Activated naive CD8-positive, alpha-beta T cell treated with anti-CD3 and anti-CD28 coated beads for 36 hours (primary cell): Measurements from ENCODE around the gene P2RY14. TPM values are rescaled to one million over a fixed set of nuclear protein-coding genes. Genes with fewer than 3 reads are reported as not detected.
A peak's percentile ranks its signal among the peaks of the same experiment; 100 is the strongest.
"Not testable (repeated sequence)": the region's sequence is repeated elsewhere in the genome, so short reads cannot be mapped to it uniquely, and the experiment has no call there.

ENCODE experiments used
- DNase-seq: peaks from one replicate; pipeline ENCODE4 v3.0.0; 2021
- H3K27ac Mint-ChIP-seq: one replicate; pipeline ENCODE4 v1.8.0; 2022; ENCODE audit warnings: mild to moderate bottlenecking, moderate library complexity, mixed read lengths
- H3K27me3 Mint-ChIP-seq: one replicate; pipeline ENCODE4 v1.8.0; 2022; ENCODE audit warnings: mild to moderate bottlenecking, mixed read lengths
- H3K36me3 Mint-ChIP-seq: one replicate; pipeline ENCODE4 v1.8.0; 2021; ENCODE audit warnings: mild to moderate bottlenecking, mixed read lengths
- H3K4me1 Mint-ChIP-seq: one replicate; pipeline ENCODE4 v1.8.0; 2021; ENCODE audit warnings: mixed read lengths
- H3K4me3 Mint-ChIP-seq: one replicate; pipeline ENCODE4 v1.8.0; 2022; ENCODE audit warnings: mild to moderate bottlenecking, moderate library complexity, mixed read lengths
- H3K9me3 Mint-ChIP-seq: one replicate; pipeline ENCODE4 v1.8.0; 2022; ENCODE audit warnings: mixed read lengths
- total RNA-seq, 2 experiments: library from RNA; stranded (reverse); gene quantifications; one replicate each; pipeline ENCODE4 v1.2.3, GENCODE V29; 2021

Gene P2RY14
- total RNA-seq, 2 experiments from 2014 or later, result 1.5 to 2.5 TPM

- no peak overlapping the region for H3K27ac Mint-ChIP-seq
- no peaks in the 10 kb centered on the region for H3K36me3 Mint-ChIP-seq
- H3K27me3 Mint-ChIP-seq, result peaks cover 4% of the 10 kb centered on the region
- DNase-seq, result no peak
- H3K4me3 Mint-ChIP-seq, result no peak overlapping the region
- no peaks in the 10 kb centered on the region for H3K4me1 Mint-ChIP-seq
- no peaks in the 10 kb centered on the region for H3K9me3 Mint-ChIP-seq
These were observed 21.6 kb downstream of the P2RY14 start for GRCh38 chr3:151256749-151257148.

GRCh38 chr3:151248772-151249337 lies 29.5 kb downstream of the P2RY14 start:
- Mint-ChIP-seq H3K4me3 (no peak overlapping the region), H3K9me3 (no peaks in the 10 kb centered on the region), H3K27me3 (no peaks in the 10 kb centered on the region), H3K27ac (no peak overlapping the region), H3K4me1 (peaks cover 2% of the 10 kb centered on the region), H3K36me3 (peaks cover 5% of the 10 kb centered on the region)
- no peak for DNase-seq

DNA sequence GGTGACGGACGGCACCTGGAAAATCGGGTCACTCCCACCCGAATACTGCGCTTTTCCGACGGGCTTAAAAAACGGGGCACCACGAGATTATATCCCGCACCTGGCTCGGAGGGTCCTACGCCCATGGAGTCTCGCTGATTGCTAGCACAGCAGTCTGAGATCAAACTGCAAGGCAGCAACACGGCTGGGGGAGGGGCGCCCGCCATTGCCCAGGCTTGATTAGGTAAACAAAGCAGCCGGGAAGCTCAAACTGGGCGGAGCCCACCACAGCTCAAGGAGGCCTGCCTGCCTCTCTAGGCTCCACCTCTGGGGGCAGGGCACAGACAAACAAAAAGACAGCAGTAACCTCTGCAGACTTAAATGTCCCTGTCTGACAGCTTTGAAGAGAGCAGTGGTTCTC lies 36.3 kb downstream of the P2RY14 start:
- not testable (repeated sequence) for H3K4me1 Mint-ChIP-seq, H3K27ac Mint-ChIP-seq, H3K36me3 Mint-ChIP-seq, H3K27me3 Mint-ChIP-seq, H3K9me3 Mint-ChIP-seq, DNase-seq, H3K4me3 Mint-ChIP-seq

DNA sequence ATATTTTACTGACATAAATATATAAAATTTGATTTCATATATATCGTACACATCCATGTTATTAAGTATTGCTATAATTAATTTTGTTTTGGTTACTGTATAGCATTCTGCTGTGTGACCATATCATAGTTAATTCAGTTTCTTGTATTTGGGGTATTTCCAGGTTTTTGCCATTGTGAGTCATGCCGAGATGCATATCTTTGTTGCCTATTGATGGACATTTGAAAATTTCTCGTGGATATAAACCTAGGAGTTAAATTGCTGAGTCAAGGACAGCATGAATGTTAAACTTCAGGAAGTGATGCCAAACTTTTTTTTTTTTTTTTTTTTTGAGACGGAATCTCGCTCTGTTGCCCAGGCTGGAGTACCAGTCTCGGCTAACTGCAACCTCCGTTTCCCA lies 41.6 kb downstream of the P2RY14 start:
- Mint-ChIP-seq H3K9me3 (no peaks in the 10 kb centered on the region), H3K4me1 (no peaks in the 10 kb centered on the region), H3K27ac (no peak overlapping the region), H3K27me3 (no peaks in the 10 kb centered on the region), H3K4me3 (no peak overlapping the region), H3K36me3 (peaks cover 3% of the 10 kb centered on the region)
- DNase-seq, result no peak

DNA sequence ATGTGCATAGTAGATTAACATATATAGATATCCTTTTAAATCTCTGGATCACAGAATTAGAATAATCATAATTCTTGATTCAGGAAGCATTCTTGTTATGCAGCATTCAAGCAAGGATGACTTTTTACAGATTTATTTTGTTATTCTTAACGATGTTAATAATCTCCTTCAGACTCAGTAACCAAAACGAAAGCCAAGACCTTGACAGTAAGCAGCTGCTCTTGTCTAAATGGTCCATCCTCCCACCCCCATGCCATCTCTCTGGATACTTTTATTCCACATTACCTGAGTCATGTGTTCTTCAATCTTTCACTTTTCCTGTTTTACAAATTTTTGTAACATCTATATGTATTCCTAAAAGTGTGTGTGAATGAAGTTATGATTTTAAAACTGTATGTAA lies 42.0 kb downstream of the P2RY14 start:
- Mint-ChIP-seq H3K36me3 (no peaks in the 10 kb centered on the region), H3K27me3 (no peaks in the 10 kb centered on the region), H3K4me1 (peaks cover 4% of the 10 kb centered on the region), H3K4me3 (no peak overlapping the region), H3K9me3 (no peaks in the 10 kb centered on the region), H3K27ac (no peak overlapping the region)
- no peak for DNase-seq

DNA sequence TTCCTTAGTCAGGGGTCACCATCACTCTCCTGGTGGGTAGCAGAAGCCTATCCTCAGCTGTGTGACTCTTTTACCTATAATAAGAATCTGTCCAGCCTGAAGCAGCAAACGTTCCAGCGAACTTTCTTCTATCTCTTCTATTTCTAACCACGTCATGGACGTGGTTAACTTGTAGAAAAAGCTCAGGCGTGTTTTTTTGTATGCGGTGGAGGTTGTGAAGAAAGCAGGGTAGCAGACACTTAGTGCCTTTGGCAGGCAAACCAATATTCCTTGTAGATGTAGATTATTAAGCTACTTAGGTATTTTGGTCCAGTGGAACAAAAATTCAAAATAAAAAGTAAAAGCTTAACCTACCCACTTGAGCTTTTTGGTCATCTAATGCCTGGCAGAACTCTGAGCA lies 43.5 kb downstream of the P2RY14 start:
- Mint-ChIP-seq H3K4me1 (peaks cover 17% of the 10 kb centered on the region), H3K27ac (no peak overlapping the region), H3K4me3 (no peak overlapping the region)

GRCh38 chr3:151232991-151233390 lies 45.4 kb downstream of the P2RY14 start:
- no peaks in the 10 kb centered on the region for H3K27me3 Mint-ChIP-seq
- no peak for DNase-seq
- H3K4me1 Mint-ChIP-seq, result peaks cover 26% of the 10 kb centered on the region
- H3K27ac Mint-ChIP-seq, result no peak overlapping the region
- H3K4me3 Mint-ChIP-seq, result no peak overlapping the region
- no peaks in the 10 kb centered on the region for H3K36me3 Mint-ChIP-seq
- H3K9me3 Mint-ChIP-seq, result no peaks in the 10 kb centered on the region

More for the DNA sequence above, 43.5 kb downstream of the P2RY14 start:
- H3K27me3 Mint-ChIP-seq, result no peaks in the 10 kb centered on the region
- H3K9me3 Mint-ChIP-seq, result no peaks in the 10 kb centered on the region
- DNase-seq, result no peak
- no peaks in the 10 kb centered on the region for H3K36me3 Mint-ChIP-seq

GRCh38 chr3:151232403-151232802 lies 45.9 kb downstream of the P2RY14 start:
- not testable (repeated sequence) for H3K9me3 Mint-ChIP-seq, DNase-seq, H3K27ac Mint-ChIP-seq, H3K4me3 Mint-ChIP-seq, H3K27me3 Mint-ChIP-seq, H3K36me3 Mint-ChIP-seq
- peaks cover 31% of the 10 kb centered on the region for H3K4me1 Mint-ChIP-seq

GRCh38 chr3:151230646-151231045 lies 47.7 kb downstream of the P2RY14 start:
- H3K4me3 Mint-ChIP-seq, result peak overlapping the region; percentile 5
- H3K27ac Mint-ChIP-seq, result peak overlapping the region; percentile 84
- peaks cover 49% of the 10 kb centered on the region for H3K4me1 Mint-ChIP-seq
- peaks cover 8% of the 10 kb centered on the region for H3K36me3 Mint-ChIP-seq
- DNase-seq, result no peak
- no peaks in the 10 kb centered on the region for H3K27me3 Mint-ChIP-seq
- H3K9me3 Mint-ChIP-seq, result no peaks in the 10 kb centered on the region

DNA sequence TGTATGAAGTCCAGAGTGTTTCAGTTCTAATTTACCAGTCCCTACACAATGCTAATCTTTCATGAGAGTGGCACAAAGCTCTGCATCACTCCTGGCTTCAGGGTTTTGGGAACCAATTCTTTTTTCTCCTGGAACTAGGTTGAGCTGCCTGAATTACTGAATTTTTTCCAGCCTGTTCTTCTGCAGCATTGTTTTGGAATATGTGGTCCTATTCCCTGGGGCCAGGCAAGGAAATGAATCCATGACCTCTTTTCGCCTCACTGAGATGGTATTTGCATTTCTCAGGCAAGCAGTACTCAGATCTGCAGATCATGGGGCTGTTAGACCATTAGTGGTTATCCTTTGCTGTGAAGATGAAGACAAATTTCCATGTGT lies 49.7 kb downstream of the P2RY14 start:
- peaks cover 62% of the 10 kb centered on the region for H3K4me1 Mint-ChIP-seq
- H3K4me3 Mint-ChIP-seq, result no peak overlapping the region
- peak overlapping the region; percentile 84 for H3K27ac Mint-ChIP-seq
- H3K36me3 Mint-ChIP-seq, result peaks cover 11% of the 10 kb centered on the region
- no peaks in the 10 kb centered on the region for H3K9me3 Mint-ChIP-seq
- no peak for DNase-seq
- H3K27me3 Mint-ChIP-seq, result no peaks in the 10 kb centered on the region

DNA sequence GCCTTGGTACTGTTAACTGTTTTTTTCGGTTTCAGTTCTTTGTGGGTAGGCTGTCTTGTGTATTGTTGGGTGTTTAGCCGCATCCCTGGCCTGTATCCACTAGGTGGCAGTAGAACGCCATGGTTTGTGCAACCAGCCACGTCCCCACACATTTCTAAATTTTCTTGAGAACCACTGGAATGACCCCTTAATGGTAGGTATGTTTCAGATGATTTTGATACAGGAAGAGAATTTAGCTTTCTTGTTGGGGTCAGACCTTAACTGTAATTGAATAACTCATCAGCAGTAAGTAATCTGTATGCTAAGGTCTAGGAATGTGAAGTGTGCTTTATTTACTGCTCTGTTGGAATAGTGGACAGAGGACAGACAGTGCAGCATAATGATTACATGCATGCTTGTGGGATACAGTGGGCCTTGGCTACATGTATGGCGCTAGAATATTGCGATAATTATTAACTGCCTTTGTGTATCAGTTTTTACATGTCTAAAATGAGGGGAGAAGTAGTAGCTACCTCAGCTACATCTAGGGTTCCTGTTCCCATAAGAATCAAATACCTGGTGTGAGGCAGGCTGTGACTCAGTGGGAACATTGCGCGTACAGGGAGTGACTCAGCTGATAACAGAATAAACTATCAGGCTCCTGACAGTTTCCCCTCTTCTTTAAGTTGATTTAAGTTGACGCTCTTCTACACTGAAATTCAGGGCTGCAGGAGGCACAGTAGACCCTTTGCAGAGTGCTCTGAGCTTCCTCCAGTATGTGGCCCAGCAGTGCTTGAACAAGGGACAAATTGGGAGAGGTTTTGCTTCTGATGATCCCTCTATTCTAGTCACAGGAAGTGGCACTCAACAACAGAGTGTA lies 50.3 kb downstream of the P2RY14 start:
- Mint-ChIP-seq H3K4me1 (peaks cover 62% of the 10 kb centered on the region), H3K36me3 (peaks cover 14% of the 10 kb centered on the region), H3K9me3 (peaks cover 2% of the 10 kb centered on the region), H3K27ac (peak overlapping the region; percentile 84), H3K4me3 (peak overlapping the region; percentile 55), H3K27me3 (no peaks in the 10 kb centered on the region)
- peak; percentile 77 for DNase-seq

- DNase-seq, result no peak
- H3K4me3 Mint-ChIP-seq, result no peak overlapping the region
- peaks cover 9% of the 10 kb centered on the region for H3K9me3 Mint-ChIP-seq
- peaks cover 62% of the 10 kb centered on the region for H3K4me1 Mint-ChIP-seq
- H3K27me3 Mint-ChIP-seq, result no peaks in the 10 kb centered on the region
- peak overlapping the region; percentile 84 for H3K27ac Mint-ChIP-seq
- H3K36me3 Mint-ChIP-seq, result peaks cover 19% of the 10 kb centered on the region
These were observed 51.0 kb downstream of the P2RY14 start for GRCh38 chr3:151227266-151227806.

DNA sequence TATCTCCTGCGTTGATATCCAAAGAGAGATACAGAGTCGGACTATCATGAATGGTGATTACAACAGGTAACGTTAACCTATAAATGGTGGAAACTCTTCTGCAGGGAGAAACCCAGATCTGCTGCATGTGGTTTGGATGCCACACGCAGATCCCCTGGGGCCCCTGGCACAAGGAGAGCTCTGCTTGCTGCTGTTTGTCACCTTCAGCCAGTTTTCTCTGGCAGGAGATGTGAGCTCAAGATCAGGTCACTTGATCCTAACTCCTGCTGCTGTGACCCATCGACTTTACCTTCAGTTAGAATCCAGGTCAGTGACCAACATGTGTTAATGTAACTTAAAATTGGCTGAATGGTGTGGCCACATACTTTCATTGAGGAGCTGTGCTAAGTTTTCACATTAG lies 51.5 kb downstream of the P2RY14 start:
- Mint-ChIP-seq H3K27ac (peak overlapping the region; percentile 84), H3K27me3 (no peaks in the 10 kb centered on the region), H3K36me3 (peaks cover 24% of the 10 kb centered on the region), H3K9me3 (peaks cover 14% of the 10 kb centered on the region), H3K4me3 (no peak overlapping the region), H3K4me1 (peaks cover 62% of the 10 kb centered on the region)
- DNase-seq, result no peak

DNA sequence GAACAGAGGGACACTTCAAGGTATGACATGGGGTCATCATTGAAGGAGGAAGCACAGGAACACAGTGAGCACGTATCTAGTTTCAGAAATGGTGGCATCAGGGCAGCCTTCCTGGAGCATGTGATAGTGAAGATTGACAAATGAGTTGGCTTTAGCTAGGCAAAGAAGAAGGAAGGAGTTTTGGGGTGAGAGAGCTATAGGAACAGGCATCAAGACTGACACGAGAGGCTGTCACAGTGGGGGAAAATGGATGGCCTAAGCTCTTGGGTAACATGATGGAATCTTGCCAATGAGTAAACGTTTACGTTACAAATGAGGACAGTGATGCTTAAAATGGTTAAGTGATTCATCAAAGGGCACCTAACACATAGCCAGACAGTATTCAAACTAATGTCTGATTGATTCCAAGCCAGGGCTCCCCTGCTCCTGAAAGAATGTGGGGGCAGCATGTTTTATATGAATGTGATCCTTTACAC lies 52.2 kb downstream of the P2RY14 start:
- no peak overlapping the region for H3K4me3 Mint-ChIP-seq
- H3K27ac Mint-ChIP-seq, result peak overlapping the region; percentile 84
- no peaks in the 10 kb centered on the region for H3K27me3 Mint-ChIP-seq
- H3K36me3 Mint-ChIP-seq, result peaks cover 29% of the 10 kb centered on the region
- DNase-seq, result no peak
- peaks cover 56% of the 10 kb centered on the region for H3K4me1 Mint-ChIP-seq
- H3K9me3 Mint-ChIP-seq, result peaks cover 18% of the 10 kb centered on the region

GRCh38 chr3:151225040-151225975 lies 53.0 kb downstream of the P2RY14 start:
- H3K36me3 Mint-ChIP-seq, result peaks cover 37% of the 10 kb centered on the region
- no peak for DNase-seq
- H3K27ac Mint-ChIP-seq, result peak overlapping the region; percentile 84
- no peaks in the 10 kb centered on the region for H3K27me3 Mint-ChIP-seq
- peaks cover 23% of the 10 kb centered on the region for H3K9me3 Mint-ChIP-seq
- H3K4me3 Mint-ChIP-seq, result no peak overlapping the region
- H3K4me1 Mint-ChIP-seq, result peaks cover 48% of the 10 kb centered on the region
